Measurements from ENCODE around the gene ABCA2.

Gene ABCA2

DNA sequence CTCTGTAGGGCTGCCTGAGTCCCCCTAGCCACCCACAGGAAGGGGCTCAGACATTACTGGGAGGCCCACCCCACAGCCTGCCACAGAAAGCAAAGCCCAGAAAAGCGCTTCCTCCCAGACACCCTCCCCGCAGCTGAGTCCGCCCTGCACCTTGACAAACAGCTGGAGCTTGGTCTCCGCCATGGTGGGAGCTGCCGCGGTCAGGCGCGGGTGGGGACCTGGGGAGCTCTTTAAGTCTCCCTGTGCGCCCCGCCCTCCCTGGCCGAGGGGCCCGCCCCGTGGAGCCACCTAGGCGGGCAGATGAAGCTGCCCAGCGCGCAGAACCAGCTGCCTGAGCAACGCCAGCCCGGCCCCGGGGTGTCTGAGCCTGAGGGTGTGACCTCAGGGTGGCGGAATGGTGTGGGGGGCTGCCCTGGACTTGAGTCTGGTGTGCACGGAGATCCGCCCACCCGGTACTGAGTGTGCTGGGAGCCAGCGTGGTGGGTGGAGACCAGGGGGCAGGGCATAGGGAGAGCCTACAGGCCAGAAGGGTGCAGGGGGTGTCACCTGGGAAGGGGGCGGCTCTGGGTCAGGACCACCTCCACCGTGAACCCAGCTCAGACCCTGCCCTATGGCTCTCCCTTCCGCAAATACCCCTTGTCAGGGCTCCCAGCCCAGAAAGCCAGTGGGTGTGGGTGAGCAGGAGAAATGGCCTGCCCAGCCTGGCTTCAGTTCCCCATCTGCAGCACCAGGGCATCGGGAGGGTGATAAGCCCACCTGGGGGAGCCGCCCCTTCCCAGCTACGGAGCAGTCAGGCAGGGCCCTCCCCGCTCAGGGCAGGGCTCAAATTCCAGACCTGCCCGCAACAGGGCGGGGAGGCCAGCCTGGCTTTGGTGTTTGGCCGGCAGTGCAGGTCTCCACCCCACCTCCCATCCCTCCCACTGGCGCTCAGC, 31.4 kb downstream of the ABCA2 start, which contains the start of gene CLIC3:
TSS of gene CLIC3 (minus strand) at position 208 of the 932 bp plus-strand sequence. CDS start at position 183, 25 bp downstream.
- peak; percentile 12 to 58 (median 34) for DNase-seq

DNA sequence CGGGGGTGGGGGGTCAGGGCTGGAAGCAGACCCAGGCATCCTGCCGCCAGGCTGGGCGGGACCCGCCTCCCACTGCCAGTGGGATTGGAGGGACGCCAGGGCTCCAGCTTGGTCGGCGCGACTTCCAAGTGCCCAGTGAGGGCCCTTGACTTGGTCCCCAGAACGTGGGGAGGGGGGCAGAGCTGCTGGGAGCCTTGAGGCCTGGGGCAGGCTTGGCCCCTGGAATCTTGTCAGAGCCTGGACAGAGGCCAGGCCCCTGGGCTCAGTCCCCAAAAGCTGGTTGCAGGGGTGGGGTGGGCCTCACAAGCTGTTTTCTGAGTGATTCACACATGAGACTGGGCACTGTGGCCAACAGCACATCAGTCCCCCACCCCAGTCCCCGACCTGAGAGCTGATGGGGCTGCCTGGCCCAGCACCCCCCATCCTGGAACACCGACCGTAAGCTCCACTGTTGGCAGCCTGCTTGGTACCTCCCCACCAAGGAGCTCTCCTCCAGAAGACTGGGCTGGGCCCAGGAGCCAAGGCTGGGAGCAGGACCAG, 32.2 kb downstream of the ABCA2 start:
- DNase-seq = peak in 1 of 3 experiments; percentile 14

DNA sequence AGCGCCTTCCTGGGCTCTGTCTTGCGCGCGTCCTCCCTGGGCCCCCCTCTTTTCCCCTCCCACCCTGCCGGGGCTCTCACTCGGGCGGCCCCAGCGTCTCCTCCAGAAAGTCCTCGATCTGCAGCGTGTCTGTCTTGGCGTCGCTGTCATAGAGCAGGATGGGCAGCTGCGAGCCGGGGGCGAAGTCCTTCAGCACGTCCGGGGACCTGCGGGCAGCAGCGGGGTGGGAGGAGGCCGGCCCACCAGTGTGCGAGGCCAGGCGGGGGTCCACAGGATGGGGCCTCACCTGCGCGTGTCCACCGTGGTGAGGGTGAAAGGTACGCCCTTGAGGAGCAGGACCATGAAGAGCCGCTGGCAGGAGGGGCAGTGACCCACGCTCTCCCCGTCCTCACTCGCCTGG, 32.7 kb downstream of the ABCA2 start:
- no peak for DNase-seq

DNA sequence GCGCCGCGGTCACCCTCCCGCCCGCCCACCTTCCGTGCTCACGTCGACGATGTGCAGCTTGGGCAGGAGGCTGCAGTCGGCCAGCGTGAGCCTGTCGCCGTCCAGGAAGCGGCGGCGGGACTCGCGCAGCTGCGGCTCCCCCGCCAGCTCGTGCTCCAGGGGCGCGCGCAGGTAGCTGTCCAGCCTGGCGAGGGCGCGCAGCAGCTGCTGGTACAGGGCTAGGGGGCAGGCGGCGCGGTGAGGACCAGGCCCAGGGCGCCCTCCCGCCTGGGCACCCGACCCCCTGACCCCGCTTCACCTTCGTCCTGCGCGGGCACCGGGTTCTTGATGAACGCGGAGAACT, 33.2 kb downstream of the ABCA2 start:
- DNase-seq = no peak

DNA sequence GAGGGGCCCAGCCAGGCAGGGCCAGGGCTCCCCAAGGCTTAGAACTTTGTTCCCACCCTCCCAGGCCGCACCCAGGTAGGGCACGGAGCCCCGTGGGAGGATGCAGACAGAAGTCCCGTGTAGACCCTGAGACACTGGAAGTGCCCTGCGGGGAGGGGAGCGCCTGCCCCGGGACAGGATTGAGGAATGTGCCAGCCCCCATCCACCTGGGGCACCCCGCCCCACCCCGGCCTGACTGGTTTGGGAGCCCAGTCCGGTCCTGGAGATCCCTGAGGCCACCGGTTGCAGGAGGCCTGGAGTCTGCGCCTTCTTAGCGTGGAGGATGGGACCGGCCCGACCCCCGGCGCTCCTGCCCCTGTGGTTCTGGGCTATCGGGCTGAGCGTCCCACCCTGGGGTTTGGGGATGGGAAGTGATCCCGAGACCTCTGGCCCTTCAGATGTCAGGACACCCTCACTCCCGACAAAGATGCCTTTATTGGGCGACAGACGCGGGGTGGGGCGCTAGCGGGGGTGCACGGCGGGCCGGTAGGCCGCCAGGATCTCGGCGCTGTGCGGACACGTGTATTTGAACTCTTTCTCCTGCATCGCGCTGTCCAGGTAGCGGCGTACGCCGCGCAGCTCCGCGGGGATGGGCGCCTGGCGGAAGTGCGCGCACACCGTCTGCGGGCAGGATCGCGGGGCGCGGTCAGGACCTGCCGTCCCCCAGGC, 33.7 kb downstream of the ABCA2 start:
- no peak for DNase-seq

DNA sequence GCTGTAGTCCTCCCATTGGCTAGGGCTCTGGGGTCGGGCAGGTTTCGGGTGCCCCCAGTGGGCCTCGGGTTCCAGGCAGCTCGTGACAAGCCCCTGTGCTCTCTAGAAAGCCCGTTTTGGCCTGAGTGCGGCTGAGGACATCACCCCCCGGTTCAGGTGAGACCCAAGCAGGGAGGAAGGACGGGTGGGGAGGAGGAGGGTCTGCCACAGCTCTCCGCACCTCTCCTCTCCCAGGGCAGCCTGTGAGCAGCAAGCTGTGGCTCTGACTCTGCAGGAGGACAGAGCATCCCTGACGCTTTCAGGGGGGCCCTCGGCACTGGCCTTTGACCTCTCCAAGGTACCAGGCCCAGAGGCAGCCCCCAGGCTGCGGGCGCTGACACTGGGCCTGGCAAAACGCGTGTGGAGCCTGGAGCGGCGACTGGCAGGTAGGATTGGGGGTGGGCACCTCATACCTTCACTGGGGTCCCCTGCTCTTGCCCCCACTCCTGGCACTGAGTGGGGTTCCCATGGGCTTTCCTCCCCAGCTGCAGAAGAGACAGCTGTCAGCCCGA, 35.1 kb downstream of the ABCA2 start:
- DNase-seq = no peak

DNA sequence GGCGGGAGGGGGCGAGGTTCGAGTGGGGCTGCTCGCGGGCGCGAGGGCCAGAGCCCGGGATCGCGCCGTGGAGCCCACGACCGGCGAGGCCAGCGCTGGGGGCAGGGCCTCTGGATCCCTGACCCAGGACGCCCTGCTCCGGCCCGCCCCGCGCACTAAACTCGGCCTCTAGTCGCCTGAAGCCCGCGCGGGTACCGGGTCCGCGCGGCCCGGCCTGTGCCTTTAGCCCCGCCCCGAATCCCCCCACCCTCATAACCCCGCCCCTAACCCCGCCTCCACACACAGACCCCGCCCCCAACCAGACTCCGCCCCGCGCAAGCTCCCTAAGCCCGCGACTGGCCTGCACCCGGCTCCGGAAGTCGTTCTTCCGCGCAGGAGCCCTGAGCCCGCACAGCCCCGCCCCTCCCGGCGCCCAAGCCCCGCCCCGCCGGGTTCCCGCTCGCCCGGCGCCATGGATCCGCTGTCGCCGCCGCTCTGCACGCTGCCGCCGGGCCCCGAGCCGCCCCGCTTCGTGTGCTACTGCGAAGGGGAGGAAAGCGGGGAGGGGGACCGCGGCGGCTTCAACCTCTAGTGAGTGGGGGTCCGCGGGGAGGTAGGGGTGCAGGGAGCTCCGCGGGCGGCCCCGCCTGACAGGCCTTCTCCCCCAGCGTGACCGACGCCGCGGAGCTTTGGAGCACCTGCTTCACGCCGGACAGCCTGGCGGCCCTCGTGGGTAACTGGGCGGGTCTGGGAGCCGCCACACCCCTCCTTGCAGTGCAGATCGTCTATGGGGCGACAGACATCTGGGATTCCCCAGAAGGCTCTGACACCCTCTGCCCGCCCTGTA, 35.8 kb downstream of the ABCA2 start, which contains the start of gene PAXX:
TSS of gene PAXX (plus strand) at position 430 of the 826 bp plus-strand sequence. CDS start at position 452, 22 bp downstream.
- peak; percentile 81 to 90 (median 88) for DNase-seq

DNA sequence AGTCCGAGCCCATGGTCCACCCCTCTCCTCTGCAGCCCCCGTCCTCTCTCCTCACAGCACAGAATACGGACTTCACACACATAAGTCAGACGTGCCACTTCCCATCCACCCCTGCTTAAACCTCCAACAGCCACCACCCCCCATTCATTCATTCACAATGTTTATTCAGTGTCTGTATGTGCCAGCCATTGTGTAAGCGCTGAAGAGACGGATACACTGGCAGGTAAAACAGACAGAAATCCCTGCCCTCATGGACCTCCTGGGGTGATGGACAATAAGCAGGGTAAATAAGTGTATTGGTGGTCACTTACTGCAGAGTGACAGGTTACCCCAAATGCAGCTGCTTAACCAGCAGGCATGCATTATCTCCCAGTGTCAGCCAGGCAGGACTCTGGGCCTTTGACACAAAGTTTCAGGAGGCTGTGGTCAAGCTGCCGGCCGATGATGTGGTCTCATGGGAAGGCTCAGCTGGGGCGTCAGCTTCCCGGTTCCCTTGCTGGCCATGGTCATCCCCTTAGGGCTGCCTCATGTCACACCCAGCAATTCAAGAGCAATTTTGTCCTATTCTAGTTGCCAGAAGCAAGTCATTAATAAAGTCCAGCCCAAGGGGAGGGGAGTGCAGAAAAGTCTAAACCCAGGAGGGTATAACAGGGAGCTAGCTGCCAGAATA, 37.7 kb downstream of the ABCA2 start:
- DNase-seq = peak in 2 of 3 experiments; percentile 19 to 67

DNA sequence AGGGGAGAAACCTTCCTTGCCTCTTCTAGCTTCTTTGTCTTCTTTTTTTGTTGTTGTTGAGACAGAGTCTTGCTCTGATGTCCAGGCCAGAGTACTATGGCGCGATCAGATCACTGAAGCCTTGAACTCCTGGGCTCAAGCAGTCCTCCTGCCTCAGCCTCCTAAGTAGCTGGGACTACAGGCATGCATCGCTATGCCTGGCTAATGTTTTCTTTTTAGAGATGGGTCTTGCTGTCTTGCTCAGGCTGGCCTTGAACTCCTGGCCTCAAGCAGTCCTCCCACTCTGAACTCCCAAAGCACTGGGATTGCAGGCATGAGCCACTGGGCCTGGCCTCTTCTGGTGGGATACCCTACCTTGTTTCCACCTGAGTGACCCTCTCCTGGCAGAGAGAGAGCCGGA, 39.2 kb downstream of the ABCA2 start:
- DNase-seq = no peak

DNA sequence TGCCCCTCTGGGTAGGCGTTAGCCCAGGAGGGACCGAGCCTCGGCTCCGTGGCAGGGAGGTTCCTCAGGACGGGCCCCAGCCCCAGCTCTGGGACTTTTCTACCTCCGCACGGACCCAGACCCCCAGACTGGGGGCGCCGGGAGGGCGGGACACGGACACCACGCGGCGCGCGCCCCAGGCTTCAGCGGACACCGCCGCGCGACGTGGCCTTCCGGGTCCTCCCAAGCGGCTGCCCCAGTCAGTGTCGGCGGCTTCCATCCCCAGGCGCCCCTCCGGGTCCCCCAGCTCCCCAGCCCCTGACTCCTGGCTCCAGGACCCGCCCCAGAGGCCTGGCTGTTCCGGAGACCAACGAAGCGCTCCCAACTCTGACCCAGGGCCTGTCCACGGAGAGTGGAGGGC, 42.2 kb downstream of the ABCA2 start:
- no peak for DNase-seq

DNA sequence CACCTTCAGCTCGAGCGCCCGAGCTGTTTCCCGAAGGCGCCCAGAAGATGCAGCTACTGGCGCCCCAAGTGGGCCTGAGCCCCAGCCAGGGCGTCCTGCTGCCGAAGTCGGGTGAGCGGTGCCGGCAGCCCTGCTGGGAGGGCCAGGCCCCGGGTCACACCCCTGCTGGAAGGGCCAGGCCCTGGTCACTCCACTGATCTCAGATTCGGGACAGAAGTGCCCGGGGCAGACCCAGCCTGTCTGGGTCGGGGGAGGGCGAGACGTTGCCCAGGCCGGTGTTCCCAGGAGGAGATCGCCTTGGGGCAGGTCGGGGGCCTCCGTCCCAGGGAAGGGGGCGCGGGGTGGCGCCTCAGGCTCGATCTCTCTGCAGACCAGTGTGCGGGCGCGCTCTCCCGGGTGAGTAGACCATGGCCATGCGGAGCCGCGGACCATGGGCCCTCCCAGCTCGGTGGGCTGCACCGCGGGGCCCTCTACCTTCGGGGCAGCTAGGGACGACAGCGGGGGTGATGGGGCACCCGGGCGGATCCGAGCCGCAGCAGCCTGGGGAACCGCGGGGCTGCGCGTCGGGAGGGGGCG, 42.9 kb downstream of the ABCA2 start:
- no peak for DNase-seq

DNA sequence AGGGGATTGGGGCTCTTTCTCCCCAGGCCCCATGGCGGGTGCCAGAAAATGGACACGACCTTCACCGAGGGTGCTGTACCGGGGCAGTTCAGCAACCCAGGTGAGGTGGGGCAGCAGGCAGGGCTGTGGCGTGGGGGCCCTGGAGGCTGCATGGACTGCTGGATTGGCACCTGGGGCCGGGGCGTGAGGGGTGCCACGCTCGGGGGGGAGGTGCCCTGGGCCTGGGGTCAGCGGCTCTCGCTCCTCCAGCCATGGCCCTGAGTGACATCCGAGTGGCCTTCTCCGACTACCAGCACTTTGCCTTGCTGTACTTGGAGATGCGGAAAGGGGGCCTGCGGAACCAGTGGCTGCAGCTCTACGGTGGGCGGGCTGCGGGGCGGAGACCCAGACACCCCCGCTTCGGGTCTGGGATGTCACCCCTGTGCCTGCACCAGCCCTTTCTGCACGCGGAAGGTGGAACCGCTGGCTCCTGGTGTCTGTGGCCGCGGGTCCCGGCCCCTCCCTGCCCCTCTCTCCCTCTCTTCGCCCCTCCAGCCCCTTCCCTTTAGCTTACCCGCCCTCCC, 43.5 kb downstream of the ABCA2 start:
- DNase-seq = no peak

DNA sequence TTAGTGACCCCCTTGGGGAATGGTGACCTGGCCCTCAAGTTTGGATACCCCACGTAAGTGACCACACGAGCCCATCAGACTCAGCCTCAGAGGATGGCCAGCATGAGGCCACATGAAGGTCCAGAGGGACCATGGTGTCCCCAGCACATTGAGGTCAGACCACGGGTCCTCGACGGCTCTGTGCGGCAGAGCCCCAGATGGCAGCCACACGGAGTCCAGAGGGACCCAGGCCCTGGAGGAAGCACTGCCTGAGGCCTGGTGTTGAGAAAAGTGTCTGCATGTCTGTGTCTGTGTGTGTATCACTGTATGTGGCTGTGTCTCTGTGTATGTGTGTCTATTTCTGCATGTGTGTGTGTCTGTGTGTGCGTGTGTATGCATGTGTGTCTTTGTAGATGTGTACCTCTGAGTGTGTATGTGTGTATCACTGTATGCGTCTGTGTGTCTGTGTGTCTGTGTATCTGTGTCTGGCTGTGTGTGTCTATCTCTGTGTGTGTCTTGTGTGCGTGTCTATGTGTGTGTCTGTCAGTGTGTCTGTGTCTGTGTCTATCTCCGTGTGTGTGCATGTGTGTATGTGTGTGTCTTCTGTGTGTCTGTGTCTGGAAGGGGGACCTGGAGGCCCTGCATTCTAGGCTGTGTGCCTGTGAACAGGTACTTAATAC, 44.3 kb downstream of the ABCA2 start:
- DNase-seq = no peak

DNA sequence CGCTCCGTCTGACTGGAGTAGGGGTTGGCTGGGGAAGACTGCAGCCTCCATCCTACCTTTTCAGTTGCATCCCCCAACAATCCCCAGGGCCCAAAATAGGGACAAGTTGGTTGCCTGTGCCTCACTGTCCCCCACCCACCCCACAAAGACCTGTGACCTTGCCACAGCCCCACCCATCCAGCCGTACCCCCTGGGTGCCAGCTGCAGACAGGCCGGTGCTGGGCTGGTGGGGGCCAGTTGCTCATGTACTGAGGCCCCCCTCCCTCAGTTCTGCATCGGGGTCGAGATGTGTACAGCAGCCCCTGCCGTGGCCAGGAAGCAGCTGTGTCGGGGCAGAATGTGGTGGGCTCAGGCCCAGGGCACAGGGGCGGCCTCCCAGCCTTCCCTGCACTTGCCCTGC, 44.9 kb downstream of the ABCA2 start:
- no peak for DNase-seq

DNA sequence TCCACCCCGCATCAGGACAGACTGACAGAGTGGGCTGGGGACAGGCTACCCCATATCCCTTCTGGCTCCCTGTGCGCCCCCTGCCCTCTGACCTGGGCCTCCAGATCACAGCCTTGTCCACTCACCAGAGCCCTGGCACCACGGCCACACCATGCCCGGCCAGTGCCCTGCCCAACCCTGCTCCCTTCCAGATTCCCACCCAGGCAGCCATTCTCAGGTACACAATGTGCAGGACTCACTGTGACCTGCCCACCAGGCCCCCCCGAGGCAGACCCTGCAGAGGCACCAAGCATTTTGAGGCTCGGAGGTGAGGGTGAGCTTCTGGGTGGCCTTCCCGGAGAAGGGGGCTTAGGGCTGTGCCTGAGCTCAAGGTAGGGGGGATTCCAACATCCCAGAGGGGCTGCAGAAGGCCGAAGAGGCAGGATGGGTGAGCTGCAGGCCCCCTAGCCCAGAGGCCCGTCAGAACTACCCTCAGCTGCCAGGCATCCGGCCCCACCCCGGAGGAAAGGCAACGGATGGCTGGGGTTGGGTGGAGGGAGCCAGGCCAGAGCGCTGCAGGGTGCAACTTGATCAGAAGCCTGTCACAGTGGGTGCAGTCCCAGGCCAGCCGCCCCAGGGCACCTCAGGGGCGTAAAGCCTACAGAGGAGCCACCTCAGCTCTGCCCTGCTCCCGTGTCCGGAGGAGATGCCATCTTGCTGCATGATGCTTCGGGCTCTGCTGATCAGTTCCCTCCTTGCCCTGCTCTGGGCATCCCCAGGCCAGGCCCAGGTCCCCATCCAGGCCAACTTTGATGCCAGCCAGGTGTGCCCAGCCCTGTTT, 45.6 kb downstream of the ABCA2 start, which contains the start of gene LCNL1:
TSS of gene LCNL1 (plus strand) at position 762 of the 820 bp plus-strand sequence. CDS start 594 bp downstream, outside the sequence.
- no peak for DNase-seq

DNA sequence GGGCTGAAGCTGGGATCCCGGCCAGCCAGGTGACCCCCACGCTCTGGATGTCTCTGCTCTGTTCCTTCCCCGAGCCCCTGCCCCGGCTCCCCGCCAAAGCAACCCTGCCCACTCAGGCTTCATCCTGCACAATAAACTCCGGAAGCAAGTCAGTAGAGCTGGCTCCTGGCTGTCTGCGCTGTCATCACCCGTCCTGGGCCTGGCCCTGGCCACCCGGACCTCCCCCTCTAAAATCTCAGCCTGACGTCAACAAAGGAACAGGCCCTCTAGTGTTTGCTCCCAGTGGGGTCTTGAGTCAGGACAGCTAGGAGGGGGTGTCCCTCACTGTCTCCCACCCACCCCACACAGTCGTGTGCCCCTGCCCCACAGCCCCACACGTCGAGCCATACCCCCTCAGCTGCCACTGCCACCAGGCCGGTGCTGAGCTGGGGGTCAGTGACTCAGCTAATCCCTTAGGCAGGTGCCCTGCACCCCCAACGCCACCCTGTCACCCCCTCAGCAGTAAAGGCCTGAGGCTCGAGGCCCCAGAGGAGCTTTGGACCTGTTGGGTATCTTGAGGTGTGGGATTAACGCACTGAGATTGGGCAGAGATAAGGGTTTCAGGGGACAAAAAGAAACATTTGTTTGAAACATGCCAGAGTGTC, 46.3 kb downstream of the ABCA2 start:
- DNase-seq = no peak

DNA sequence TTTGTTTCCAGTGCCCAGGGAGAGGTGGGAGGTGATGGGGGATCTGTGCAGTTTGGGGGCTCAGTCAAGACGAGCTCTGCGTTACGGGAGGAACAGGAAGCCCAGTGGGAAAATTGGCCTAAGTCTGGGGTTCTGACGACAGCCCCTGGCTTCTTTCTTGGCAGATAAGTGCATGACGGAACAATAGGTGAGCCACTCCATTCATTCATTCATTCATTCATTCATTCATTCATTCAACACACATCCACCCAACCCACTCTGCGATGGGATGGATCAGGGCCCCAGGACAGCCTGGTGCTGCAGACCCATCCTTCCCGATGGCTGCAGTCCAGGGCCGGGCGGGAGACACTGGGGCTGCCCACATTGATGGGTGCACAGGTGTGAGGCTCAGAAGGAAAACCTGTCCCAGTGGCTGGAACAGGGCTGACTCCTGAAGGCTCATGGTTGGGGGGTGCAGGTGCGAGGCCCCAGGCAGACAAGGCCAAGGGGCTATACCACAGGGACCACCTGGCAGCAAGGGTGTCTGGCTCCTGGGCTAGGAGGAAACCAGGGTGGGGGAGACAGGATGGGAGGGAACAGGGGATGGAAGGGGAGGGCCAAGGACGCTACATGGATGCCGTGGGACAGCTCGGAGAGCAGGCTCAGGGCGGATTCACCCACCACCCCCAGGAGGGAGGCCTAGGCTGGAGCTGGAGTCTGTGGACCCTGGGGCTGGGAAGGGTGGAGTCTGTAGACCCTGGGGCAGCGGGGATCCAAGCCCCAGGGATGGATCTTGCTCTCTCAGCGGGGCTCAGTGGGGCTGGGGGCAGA, 47.2 kb downstream of the ABCA2 start:
- DNase-seq = no peak

All from NCI-H1417 (cell line).